ENCODE results near the gene SP2. TPM values are rescaled to one million over a fixed set of nuclear protein-coding genes. Genes with fewer than 3 reads are reported as not detected.

The SP2 gene
- polyA plus RNA-seq, 1 donor (not counting 4 experiments of a cell fraction or from before 2014, with no cell fraction given) = 2.1 TPM

GRCh38 chr17:47961406-47961805 is 65.4 kb downstream of the SP2 start:
- Histone ChIP-seq H3K9me3 (ENCODE audit: control insufficient read depth, low read depth, low read length) (no peaks in the 10 kb centered on the region), H3K9me1 (ENCODE audit: control insufficient read depth, extremely low read depth, insufficient read depth, low read length) (no peaks in the 10 kb centered on the region), H3K4me2 (ENCODE audit: control insufficient read depth, extremely low read depth, insufficient read depth, low read depth, low read length) (no peak overlapping the region), H3K4me1 (ENCODE audit: control insufficient read depth, extremely low read depth, insufficient read depth, low read length) (peaks cover 9% of the 10 kb centered on the region), H3K36me3 (ENCODE audit: control insufficient read depth in 2 of 2, extremely low read depth in 1 of 2, insufficient read depth in 2 of 2, low read length in 2 of 2) (no peaks in the 10 kb centered on the region), H3K4me3 (ENCODE audit: control insufficient read depth in 2 of 3, extremely low read depth in 1 of 3, insufficient read depth in 2 of 3, low read depth in 1 of 3, low read length in 3 of 3) (no peak overlapping the region), H3K79me2 (ENCODE audit: control insufficient read depth, insufficient read depth, low read length) (no peaks in the 10 kb centered on the region), H3K27me3 (ENCODE audit: control insufficient read depth, extremely low read depth, insufficient read depth, low read length) (no peaks in the 10 kb centered on the region), H3K27ac (ENCODE audit: control insufficient read depth, insufficient read depth, low read length) (no peak overlapping the region), H3K9ac (ENCODE audit: control insufficient read depth, extremely low read depth, insufficient read depth, low read length) (no peak overlapping the region), H4K20me1 (ENCODE audit: control insufficient read depth, extremely low read depth, insufficient read depth, low read length) (no peaks in the 10 kb centered on the region), H2AFZ (ENCODE audit: control insufficient read depth, low read length) (no peak overlapping the region)
- TF ChIP-seq EZH2 (IDR thresholded peaks at IDR 0.05; ENCODE audit: low read length) (no peak), CTCF (optimal IDR thresholded peaks at IDR 0.05 in 1 of 3, IDR thresholded peaks at IDR 0.05 in 1 of 3, conservative IDR thresholded peaks at IDR 0.05 in 1 of 3; ENCODE audit: extremely low read depth in 1 of 3, insufficient read depth in 2 of 3, low read length in 3 of 3) (no peak)
- no peak for FAIRE-seq
- no peak for DNase-seq (ENCODE audit: low read depth, low spot score)
- dilution Hi-C loops (cut with MboI; ENCODE audit: extremely low pct_ligation_motif_present, low sequenced_read_pairs) = no loop called here

GRCh38 chr17:47962901-47963300 is 66.9 kb downstream of the SP2 start:
- dilution Hi-C loops (cut with MboI; ENCODE audit: extremely low pct_ligation_motif_present, low sequenced_read_pairs) = no loop called here

More at GRCh38 chr17:47962901-47963300, 66.9 kb downstream of the SP2 start:
- H2AFZ ChIP-seq (ENCODE audit: control insufficient read depth, low read length) = no peak overlapping the region
- H3K4me2 ChIP-seq (ENCODE audit: control insufficient read depth, extremely low read depth, insufficient read depth, low read depth, low read length) = no peak overlapping the region
- no peak overlapping the region for H3K4me3 ChIP-seq (ENCODE audit: control insufficient read depth in 2 of 3, extremely low read depth in 1 of 3, insufficient read depth in 2 of 3, low read depth in 1 of 3, low read length in 3 of 3)
- H3K9me1 ChIP-seq (ENCODE audit: control insufficient read depth, extremely low read depth, insufficient read depth, low read length) = no peaks in the 10 kb centered on the region
- H3K36me3 ChIP-seq (ENCODE audit: control insufficient read depth in 2 of 2, extremely low read depth in 1 of 2, insufficient read depth in 2 of 2, low read length in 2 of 2) = no peaks in the 10 kb centered on the region
- no peak for DNase-seq (ENCODE audit: low read depth, low spot score)
- H3K79me2 ChIP-seq (ENCODE audit: control insufficient read depth, insufficient read depth, low read length) = no peaks in the 10 kb centered on the region
- H3K9me3 ChIP-seq (ENCODE audit: control insufficient read depth, low read depth, low read length) = no peaks in the 10 kb centered on the region
- no peak overlapping the region for H3K27ac ChIP-seq (ENCODE audit: control insufficient read depth, insufficient read depth, low read length)
- H3K27me3 ChIP-seq (ENCODE audit: control insufficient read depth, extremely low read depth, insufficient read depth, low read length) = no peaks in the 10 kb centered on the region
- no peak overlapping the region for H3K9ac ChIP-seq (ENCODE audit: control insufficient read depth, extremely low read depth, insufficient read depth, low read length)
- TF ChIP-seq EZH2 (IDR thresholded peaks at IDR 0.05; ENCODE audit: low read length) = no peak
- TF ChIP-seq CTCF (optimal IDR thresholded peaks at IDR 0.05 in 1 of 3, IDR thresholded peaks at IDR 0.05 in 1 of 3, conservative IDR thresholded peaks at IDR 0.05 in 1 of 3; ENCODE audit: extremely low read depth in 1 of 3, insufficient read depth in 2 of 3, low read length in 3 of 3) = no peak
- peaks cover 12% of the 10 kb centered on the region for H3K4me1 ChIP-seq (ENCODE audit: control insufficient read depth, extremely low read depth, insufficient read depth, low read length)
- no peak for FAIRE-seq
- H4K20me1 ChIP-seq (ENCODE audit: control insufficient read depth, extremely low read depth, insufficient read depth, low read length) = no peaks in the 10 kb centered on the region

Data from keratinocyte (primary cell).